GM19035 (cell line): Measurements from ENCODE around the gene NAGPA.

Experiments used
- ATAC-seq: cut with Tn5 transposase; IDR thresholded peaks from one replicate; pipeline ENCODE4 v1.9.1; 2021; ENCODE audit not compliant: unreplicated experiment

The NAGPA gene

DNA sequence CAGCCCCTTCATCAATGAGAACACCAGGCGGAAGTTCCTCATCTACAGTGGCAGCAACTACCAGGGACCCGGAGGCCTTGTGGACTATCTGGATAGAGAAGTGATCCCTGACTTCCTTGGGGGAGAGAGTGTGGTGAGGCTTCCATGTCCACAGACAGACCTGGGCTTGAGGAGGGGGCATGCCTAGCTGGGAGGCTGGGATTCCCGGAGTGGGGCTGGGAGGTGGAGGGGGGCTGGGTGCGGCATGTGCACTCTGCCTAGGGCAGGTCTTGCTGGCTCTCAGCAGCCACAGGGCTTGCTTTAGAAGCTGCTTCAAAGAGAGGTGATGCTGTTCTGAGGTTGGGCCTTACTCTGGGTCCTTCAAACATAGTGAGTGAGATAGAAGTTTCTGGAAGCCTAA, 27.8 kb downstream of the NAGPA start:
- ATAC-seq, result no peak

- no peak for ATAC-seq
Measured at GRCh38 chr16:5004311-5004710, 29.4 kb downstream of the NAGPA start.

GRCh38 chr16:5003828-5004227, 29.9 kb downstream of the NAGPA start:
- ATAC-seq, result no peak

DNA sequence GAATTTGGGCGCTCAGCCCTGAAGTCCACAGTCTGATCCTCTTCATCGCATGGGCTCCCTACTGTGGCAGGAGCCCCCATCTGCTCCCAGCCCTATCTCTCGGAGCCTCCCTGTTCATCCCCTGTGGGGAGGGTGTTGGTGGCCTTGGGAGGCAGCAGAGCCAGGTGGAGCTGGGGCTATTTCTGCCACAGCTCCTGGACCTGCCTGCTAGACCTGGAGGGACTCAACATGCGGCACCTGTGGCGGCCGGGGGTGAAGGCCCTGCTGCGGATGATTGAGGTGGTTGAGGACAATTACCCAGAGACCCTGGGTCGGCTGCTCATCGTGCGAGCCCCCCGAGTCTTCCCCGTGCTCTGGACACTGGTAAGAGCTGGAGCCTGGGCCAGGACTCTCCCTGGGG, 30.5 kb downstream of the NAGPA start:
- no peak for ATAC-seq

GRCh38 chr16:5002699-5003143, 31.0 kb downstream of the NAGPA start:
- ATAC-seq, result no peak

- ATAC-seq, result no peak
Measured at GRCh38 chr16:5001986-5002385, 31.7 kb downstream of the NAGPA start.

DNA sequence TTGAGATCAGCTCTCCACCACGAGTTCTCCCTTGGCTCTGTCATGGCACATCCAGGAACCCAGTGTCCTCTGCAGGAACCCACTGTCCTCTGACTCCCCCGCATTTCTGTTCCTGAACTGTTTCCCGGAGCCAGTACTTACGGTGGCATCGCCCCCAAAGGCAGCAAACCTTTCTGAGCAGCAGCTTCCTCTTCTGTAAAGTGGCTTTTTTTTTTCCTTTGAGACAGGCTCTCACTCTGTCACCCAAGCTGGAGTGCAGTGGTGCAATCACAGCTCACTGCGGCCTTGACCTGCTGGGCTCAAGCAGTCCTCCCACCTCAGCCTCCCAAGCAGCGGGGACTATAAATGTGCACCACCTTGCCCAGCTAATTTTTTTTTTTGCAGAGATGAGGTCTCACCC, 32.2 kb downstream of the NAGPA start:
- no peak for ATAC-seq

- ATAC-seq, result no peak
Measured at GRCh38 chr16:5000573-5001001, 33.1 kb downstream of the NAGPA start.

GRCh38 chr16:4994719-4995434, 38.9 kb downstream of the NAGPA start:
- no peak for ATAC-seq

DNA sequence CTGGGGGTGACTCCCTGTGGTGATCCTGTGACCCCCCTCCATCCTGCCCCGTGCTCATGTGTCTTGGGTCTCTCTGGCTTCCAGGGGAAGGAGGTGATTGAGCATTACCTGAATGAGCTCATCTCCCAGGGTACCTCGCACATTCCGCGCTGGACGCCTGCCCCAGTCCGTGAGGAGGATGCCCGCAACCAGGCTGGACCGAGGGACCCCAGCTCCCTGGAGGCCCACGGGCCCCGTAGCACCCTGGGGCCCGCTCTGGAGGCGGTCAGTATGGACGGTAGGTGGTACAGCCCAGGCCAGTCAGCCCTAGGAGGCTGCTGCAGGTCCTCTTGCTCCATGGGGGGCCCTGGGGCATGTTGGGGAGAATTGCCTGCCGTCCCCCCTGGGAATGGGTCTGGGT, 42.0 kb downstream of the NAGPA start:
- no peak for ATAC-seq

DNA sequence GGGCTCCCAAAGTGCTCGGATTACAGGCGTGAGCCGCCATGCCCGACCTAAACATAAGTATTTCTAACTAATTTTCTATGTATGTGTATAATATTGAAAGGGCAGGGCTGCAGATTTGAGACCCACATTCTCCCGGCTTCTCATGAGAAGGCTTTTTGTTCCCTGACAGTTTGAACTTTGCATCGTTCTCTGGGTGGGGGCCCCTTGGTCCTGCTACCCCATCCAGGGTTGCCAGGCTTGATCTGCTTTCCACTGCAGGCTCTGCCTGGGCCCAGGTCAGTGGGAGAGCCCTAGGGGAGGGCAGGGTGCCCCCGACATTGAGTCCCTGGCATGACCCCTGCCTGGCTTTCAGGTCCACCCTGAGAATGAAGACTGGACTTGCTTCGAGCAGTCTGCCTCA, 43.3 kb downstream of the NAGPA start:
- ATAC-seq, result no peak

GRCh38 chr16:4989391-4990006, 44.2 kb downstream of the NAGPA start:
- no peak for ATAC-seq

GRCh38 chr16:4988647-4989046, 45.1 kb downstream of the NAGPA start:
- ATAC-seq, result no peak

DNA sequence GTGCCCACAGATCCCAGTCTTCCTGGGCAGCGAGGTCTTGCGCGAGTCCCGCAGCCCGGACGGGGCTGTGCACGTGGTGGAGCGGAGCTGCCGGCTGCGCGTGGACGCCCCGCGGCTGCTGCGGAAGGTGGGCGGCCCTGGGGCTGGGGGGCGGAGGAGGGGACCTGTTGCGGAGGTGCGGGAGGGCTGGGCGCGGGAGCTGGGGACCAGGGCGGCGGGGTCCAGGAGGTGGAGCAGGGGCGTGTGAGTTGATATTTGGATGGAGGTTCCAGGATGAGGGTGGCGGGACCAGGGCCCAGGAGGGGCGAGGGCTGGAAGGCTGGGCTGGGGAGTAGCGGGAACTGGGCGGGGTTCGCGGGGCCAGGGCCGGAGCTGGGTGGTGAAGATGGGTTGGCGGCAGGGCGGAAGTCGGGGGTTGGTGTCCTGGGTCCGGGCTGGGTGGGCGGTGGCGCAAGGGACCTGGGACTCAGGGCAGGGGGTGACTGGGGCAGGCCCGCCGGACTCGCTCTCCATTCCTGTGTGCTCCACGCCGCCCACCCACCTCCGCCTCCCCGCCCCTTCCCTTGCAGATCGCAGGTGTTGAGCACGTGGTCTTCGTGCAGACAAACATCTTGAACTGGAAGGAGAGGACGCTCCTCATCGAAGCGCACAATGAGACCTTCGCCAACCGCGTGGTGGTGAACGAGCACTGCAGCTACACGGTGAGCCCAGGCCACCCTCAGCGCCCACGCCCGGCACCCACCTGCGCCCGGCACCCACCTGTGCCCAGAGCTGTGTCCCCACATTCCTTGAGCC, 46.0 kb downstream of the NAGPA start:
- no peak for ATAC-seq

- no peak for ATAC-seq
Measured at GRCh38 chr16:4987250-4987579, 46.5 kb downstream of the NAGPA start.

DNA sequence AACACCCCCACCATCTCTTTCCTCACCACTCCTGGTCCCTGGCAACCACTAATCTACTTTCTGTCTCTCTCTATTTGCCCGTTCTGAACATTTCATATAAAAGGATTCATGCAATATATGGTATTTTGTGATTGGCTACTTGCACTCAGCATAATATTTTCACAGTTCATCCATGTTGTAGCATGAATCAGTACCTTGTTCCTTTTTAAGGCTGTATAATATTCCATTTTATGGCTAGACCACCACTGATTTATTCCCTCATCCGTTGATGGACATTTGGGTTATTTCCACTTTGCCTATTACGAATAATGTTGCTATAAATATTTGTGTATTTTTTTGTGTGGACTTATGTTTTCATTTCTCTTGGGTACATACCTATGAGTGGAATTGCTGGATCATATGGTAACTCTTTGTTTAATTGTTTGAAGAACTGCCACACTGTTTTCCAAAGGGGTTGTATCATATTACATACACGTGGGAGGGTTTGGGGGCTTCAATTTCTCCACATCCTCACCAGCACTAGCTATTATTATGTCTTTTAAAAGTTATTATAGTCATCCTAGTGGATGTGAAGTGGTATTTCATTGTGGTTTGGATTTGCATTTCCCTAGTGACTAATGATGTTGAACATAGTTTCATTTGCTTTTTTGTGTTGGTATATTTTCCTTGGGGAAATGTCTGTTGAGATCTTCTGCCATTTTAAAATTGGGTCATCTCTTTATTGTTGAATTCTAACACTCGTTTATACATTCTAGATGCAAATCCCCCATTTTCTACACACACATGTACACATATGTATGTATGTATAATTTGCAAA, 49.4 kb downstream of the NAGPA start:
- ATAC-seq, result no peak

GRCh38 chr16:4982056-4982867, 51.5 kb downstream of the NAGPA start:
- no peak for ATAC-seq

- no peak for ATAC-seq
Measured at GRCh38 chr16:4981473-4981872, 52.3 kb downstream of the NAGPA start.

GRCh38 chr16:4980691-4981090, 53.0 kb downstream of the NAGPA start:
- ATAC-seq, result no peak
